Adipocyte (in vitro differentiated cells): ENCODE measurements around the gene NOX3.

Source experiments
- DNase-seq: peaks from one replicate; pipeline ENCODE4 v3.0.0-alpha.2; 2015; ENCODE audit warnings: low read depth
- H3K27me3 ChIP-seq: replicated peaks from 2 replicates; pipeline ENCODE4 v1.7.0; 2013; ENCODE audit warnings: mild to moderate bottlenecking, low read length, moderate library complexity; ENCODE audit not compliant: control insufficient read depth, insufficient read depth
- H3K36me3 ChIP-seq: 2 replicates; pipeline ENCODE4 v1.7.0; 2013; ENCODE audit warnings: low read length, mild to moderate bottlenecking, moderate library complexity; ENCODE audit not compliant: control insufficient read depth, insufficient read depth, severe bottlenecking
- H3K4me1 ChIP-seq: 2 replicates; pipeline ENCODE4 v1.7.0; 2013; ENCODE audit warnings: mild to moderate bottlenecking, low read length, moderate library complexity; ENCODE audit not compliant: control insufficient read depth, insufficient read depth
- H3K4me3 ChIP-seq: 2 replicates; pipeline ENCODE4 v1.7.0; 2013; ENCODE audit warnings: mild to moderate bottlenecking, low read length, moderate library complexity
- H3K9ac ChIP-seq: 2 replicates; pipeline ENCODE4 v1.7.0; 2013; ENCODE audit warnings: mild to moderate bottlenecking, low read length, moderate library complexity
- H3K9me3 ChIP-seq: 2 replicates; pipeline ENCODE4 v1.7.0; 2013; ENCODE audit warnings: mild to moderate bottlenecking, low read length, moderate library complexity; ENCODE audit not compliant: control insufficient read depth

Gene NOX3

DNA sequence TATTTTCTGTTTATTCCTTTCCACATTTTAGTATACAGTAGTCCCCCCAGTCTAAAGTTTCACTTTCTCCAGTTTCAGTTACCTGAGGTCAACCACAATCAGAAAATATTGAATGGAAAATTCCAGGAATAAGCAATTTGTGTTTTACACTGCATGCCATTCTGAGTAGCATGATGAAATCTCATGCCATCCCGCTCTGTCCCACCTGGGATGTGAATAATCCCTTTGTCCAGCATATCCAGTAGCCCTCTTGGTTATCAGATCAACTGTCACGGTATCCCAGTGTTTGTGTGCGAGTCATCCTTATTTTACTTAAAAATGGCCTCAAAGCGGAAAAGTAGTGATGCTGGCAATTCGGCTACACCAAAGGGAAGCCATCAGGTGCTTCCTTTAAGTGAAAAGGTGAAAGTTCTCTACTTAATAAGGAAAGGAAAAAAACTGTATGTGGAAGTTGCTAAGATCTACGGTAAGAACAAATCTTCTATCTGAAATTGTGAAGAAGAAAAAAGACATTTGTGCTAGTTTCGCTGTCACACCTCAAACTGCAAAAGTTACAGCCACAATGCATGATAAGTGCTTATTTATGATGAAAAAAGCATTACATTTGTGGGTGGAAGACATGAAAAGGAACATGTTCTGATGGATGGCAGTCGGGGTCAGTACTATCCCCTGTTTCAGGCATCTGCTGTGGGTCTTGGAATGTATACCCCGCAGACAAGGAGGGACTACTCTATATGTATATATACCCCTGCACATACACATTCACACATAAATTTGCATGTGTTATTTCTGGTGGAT is 11.3 kb downstream of the NOX3 start:
- Histone ChIP-seq H3K9ac (no peak overlapping the region), H3K27me3 (no peaks in the 10 kb centered on the region), H3K9me3 (no peaks in the 10 kb centered on the region), H3K4me1 (no peaks in the 10 kb centered on the region), H3K36me3 (no peaks in the 10 kb centered on the region), H3K4me3 (no peak overlapping the region)
- DNase-seq = no peak

DNA sequence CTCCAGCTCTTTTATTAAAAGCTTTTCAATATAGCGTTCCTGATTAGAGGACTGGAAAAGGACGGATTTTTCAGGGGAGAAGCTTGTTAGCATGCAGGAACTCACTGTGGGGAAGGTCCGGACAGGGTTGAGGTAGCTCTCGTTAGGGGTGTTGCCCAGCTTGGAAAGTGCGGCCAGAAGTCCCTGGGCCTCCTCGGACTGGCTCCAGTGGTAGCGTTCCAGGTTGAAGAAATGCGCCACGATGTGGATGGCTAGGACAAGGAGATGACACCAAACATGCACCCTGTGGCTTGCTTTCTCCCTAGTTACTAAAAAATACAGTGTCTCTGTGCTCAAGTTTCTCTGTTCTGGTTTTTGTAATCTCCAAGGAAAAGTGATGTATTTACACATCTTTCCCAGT is 12.5 kb downstream of the NOX3 start:
- DNase-seq = no peak
- H3K9ac ChIP-seq = no peak overlapping the region
- H3K36me3 ChIP-seq = no peaks in the 10 kb centered on the region
- H3K4me1 ChIP-seq = no peaks in the 10 kb centered on the region
- H3K4me3 ChIP-seq = no peak overlapping the region
- H3K9me3 ChIP-seq = no peaks in the 10 kb centered on the region
- no peaks in the 10 kb centered on the region for H3K27me3 ChIP-seq

DNA sequence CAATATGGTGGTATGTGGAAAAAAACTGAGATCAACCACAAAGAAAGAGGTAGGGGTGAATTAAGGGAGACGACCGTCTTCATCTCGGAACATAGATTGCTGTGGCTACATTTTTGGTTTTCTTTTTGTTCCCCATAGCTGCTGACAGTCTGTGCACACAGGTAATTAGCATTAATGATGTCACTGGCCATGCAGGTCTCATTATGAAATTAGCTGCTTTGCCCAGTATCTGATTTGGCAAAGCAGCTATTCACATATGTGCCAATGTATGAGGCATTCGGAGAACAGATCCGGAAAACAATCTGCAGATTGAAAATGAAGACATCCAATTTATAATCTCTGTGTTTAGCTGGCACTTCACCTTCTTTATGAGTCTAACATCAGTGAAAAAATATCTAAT is 13.1 kb downstream of the NOX3 start:
- Histone ChIP-seq H3K4me3 (no peak overlapping the region), H3K9ac (no peak overlapping the region), H3K4me1 (no peaks in the 10 kb centered on the region), H3K36me3 (no peaks in the 10 kb centered on the region), H3K9me3 (no peaks in the 10 kb centered on the region), H3K27me3 (no peaks in the 10 kb centered on the region)
- no peak for DNase-seq

DNA sequence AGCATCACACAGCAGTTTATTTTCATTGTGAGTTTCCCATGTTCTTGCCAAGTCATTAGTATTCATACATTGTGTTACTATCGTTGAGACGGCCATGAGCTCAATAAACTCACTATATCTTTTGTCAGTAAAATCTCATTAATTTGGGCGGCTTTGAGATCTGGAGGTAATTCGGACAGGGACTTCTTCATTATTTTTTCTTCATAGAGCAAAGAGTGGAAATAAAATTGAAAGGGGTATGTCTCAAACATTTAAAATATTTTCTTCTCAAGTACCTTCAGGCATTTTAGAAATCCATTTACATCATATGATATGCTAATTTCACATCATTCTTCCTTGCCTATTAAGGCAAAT is 14.6 kb downstream of the NOX3 start:
- Histone ChIP-seq H3K4me1 (no peaks in the 10 kb centered on the region), H3K9ac (no peak overlapping the region), H3K9me3 (no peaks in the 10 kb centered on the region), H3K4me3 (no peak overlapping the region), H3K36me3 (no peaks in the 10 kb centered on the region), H3K27me3 (no peaks in the 10 kb centered on the region)
- no peak for DNase-seq

DNA sequence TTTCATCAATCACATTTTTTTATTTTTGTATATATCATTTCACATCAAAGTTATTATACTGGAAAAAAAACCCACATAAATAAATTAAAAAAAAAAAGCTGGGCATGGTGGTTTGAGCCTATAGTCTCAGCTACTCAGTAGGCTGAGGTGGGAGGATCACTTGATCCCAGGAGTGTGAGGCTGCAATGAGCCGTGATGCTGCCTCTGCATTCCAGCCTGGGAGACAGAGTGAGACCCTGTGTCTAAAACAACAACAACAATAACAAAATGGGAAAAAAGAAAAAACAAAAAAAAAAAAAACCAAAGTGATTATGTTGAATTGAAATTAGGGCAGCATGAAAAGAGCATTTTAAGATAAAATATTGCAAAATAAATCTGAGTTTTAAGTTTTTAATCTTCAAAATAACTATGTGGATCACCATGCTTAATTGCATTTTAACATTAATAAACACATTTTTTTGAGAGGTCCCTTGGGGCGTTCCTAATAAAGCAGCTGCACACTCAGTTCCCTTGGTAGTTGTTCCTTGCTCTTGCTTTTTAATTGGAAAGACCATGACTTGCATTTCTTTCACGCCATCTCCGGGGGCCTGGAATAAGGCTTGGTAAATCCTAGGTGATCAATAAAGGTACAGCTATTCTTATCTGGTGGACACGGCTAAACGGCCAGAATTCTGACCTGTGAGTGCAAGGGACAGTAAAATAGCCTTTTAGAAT is 15.1 kb downstream of the NOX3 start:
- Histone ChIP-seq H3K9ac (no peak overlapping the region), H3K4me1 (no peaks in the 10 kb centered on the region), H3K4me3 (no peak overlapping the region), H3K27me3 (no peaks in the 10 kb centered on the region), H3K9me3 (no peaks in the 10 kb centered on the region), H3K36me3 (no peaks in the 10 kb centered on the region)
- DNase-seq = no peak

DNA sequence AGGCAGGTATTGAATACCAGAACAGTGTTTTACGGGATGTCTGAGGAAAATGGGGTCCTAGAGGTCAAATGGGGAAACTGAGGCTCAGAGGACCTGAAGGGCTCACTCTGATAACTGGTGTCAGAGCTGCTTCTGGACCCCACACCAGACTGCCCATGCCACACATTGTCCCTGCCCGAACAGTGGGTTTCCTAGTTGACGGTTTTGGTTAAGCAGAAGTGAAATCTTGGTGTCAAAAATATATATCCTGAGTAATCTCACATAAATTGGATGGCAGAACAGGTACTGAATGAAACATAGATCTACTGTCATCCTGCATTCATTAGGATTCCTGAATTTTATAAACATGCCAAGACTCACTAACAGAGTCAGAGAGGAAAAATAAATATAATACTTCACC is 16.3 kb downstream of the NOX3 start:
- no peaks in the 10 kb centered on the region for H3K27me3 ChIP-seq

DNA sequence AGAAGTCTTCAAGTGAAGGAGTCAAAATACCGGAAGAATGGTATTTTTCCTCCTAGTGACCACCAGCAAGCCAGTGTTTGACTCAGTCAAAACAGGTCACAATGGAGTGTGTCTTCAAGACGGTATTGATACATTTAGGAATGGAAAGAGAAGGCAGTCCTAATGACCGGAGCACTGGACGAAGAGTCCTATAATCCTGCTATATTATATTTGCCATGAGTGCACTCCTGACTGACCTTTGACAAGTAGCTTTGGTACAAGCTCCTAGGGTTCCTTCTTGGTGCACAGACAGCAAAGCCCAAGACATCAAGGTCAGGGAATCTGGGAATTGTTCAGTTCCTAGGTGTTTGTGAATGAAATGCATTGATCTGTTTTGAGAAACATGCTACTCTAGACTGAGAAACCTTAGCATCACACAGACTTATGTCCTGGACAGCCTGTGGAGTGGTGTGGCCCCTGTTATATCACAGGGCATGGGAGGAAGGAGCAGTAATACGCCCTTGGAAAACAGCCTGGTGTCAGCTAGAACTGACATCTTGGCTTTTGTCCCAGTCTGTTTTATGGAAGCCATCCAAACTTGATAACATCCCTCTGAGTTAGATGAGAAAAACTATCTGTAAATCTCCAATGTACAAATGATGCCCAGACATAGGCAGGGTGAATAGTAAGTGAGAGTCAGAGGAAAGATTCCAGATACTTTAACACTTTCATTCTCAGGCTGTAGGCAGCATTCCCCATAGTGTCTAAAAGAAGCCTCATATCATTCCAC is 18.5 kb downstream of the NOX3 start:
- DNase-seq = peak; percentile 9
- Histone ChIP-seq H3K4me1 (no peaks in the 10 kb centered on the region), H3K9me3 (no peaks in the 10 kb centered on the region), H3K36me3 (no peaks in the 10 kb centered on the region), H3K4me3 (no peak overlapping the region), H3K9ac (no peak overlapping the region), H3K27me3 (no peaks in the 10 kb centered on the region)

More for the DNA sequence above, 16.3 kb downstream of the NOX3 start:
- Histone ChIP-seq H3K4me3 (no peak overlapping the region), H3K9me3 (no peaks in the 10 kb centered on the region), H3K36me3 (no peaks in the 10 kb centered on the region), H3K4me1 (no peaks in the 10 kb centered on the region), H3K9ac (no peak overlapping the region)
- no peak for DNase-seq

DNA sequence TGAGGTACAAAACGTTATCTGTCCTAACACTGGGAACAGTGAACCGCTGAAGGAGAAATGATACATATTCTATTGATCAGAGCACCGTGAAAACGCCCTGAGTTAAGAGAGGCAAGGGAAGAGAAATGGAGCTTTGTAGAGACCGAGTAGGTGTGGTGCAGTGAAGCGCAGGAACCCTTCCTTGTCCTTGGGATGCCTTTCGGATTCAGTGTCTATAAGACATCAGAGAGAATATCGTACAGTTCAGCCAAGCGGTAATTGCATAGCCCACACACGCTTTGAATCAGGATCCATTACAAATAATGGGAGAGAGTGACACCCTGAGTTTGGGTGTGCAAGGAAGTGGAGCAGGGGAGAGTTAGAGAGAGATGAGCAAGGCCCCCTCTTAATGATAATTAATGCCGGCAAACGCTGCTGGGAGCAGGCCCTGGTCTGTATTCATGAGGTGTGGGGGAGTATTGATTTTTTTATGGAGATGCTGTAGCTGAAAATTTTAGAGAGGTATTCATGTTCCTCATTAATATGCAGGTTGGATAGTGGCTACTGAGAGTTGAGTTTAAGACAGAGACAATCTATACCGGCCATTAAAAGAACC is 20.7 kb downstream of the NOX3 start:
- H3K4me3 ChIP-seq = no peak overlapping the region
- H3K9ac ChIP-seq = no peak overlapping the region
- no peaks in the 10 kb centered on the region for H3K9me3 ChIP-seq

DNA sequence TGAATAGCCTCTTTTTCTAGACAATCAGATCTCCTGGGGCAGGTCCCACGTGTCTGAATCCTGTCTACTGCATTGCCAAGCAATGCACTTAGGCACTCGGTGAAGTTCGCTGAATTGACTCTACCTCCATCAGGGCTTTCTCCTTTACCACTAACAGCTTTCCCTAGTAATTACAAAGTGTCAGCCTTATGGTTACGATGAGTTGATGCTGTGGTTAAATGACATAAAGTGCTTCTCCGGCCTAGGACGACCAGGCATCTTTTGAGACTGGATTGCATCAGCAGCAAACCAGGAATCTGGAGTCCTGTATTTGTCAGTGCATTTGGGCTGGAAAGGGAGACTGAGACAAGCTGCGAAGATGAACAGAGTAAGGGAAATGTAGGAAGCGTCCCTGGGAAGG is 21.5 kb downstream of the NOX3 start:
- no peak for DNase-seq
- Histone ChIP-seq H3K9me3 (no peaks in the 10 kb centered on the region), H3K4me1 (no peaks in the 10 kb centered on the region), H3K9ac (no peak overlapping the region), H3K27me3 (no peaks in the 10 kb centered on the region), H3K4me3 (no peak overlapping the region), H3K36me3 (no peaks in the 10 kb centered on the region)

More for the DNA sequence above, 20.7 kb downstream of the NOX3 start:
- no peak for DNase-seq
- Histone ChIP-seq H3K27me3 (no peaks in the 10 kb centered on the region), H3K4me1 (no peaks in the 10 kb centered on the region), H3K36me3 (no peaks in the 10 kb centered on the region)

DNA sequence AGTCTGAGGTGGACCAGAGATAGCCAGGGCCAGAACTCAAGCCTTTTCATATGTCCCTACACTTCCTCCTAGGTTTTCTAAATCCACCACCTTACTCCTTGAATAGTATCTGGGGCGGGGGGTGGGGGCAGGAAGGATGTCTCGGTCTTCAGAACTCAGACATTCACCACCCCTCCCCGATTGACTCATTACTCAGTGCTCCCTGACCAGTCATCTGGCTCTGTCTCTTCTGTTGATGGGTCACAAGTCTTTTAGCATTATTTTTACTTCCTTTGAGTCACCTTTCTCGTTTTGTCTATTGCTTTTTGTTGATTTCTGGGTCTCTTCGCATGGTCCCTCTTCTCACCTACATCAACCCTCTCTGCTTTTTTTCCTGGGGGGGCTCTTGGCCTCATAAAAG is 23.3 kb downstream of the NOX3 start:
- H3K27me3 ChIP-seq = no peaks in the 10 kb centered on the region
- no peak overlapping the region for H3K4me3 ChIP-seq
- DNase-seq = no peak
- no peak overlapping the region for H3K9ac ChIP-seq
- no peaks in the 10 kb centered on the region for H3K9me3 ChIP-seq
- H3K36me3 ChIP-seq = no peaks in the 10 kb centered on the region
- H3K4me1 ChIP-seq = no peaks in the 10 kb centered on the region

DNA sequence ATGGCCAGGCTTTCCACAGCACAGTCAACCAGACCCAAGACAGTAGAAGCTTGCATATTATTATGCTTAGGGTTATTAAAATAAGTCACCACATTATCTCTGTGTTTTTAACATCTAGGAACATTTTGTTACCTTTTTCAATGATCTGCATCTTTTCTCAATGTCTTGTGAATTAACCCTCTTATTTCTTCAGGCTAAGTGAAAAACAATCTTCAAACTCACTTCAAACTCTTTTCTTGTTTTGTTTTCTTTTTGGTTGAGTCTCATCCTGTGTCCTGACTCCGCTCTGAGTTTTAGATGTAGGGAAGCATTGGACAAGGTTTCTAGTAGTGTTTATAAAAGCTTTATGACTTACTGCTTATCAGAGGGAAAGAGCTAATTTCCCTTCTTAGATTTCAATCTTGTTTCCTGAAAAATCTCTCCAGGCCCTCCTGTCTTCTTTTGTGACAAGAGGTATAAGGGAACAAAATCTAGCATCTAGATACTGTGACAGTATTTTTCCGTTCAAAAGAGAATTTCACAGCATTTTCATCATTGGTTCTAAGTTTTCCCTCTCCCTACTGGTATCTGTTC is 26.2 kb downstream of the NOX3 start:
- Histone ChIP-seq H3K9ac (no peak overlapping the region), H3K36me3 (no peaks in the 10 kb centered on the region), H3K4me3 (no peak overlapping the region), H3K4me1 (no peaks in the 10 kb centered on the region), H3K9me3 (no peaks in the 10 kb centered on the region), H3K27me3 (no peaks in the 10 kb centered on the region)
- no peak for DNase-seq
